SK-MEL-5 (cell line): ENCODE measurements around the gene SYNGR3. TPM values are rescaled to one million over a fixed set of nuclear protein-coding genes. Genes with fewer than 3 reads are reported as not detected.

Experiments used
- DNase-seq: peaks from one replicate; pipeline ENCODE4 v3.0.0-alpha.2; 2016; ENCODE audit warnings: low read depth, low spot score
- in situ Hi-C: cut with HindIII; loops from 2 replicates; pipeline ENCODE4 v1.10.0; 2016; ENCODE audit warnings: low sequenced_read_pairs, high pct_unique_total_duplicates, low pct_unique_long_range_greater_than_20kb
- total RNA-seq: library from RNA; depleted of rRNA; stranded (reverse); fragments of >200 nt; shearing (Covaris generic); gene quantifications from 2 replicates; pipeline ENCODE4 v1.2.3, GENCODE V29; 2014

Gene SYNGR3
- total RNA-seq, 1 experiment from 2014 or later: 0.37 TPM

DNA sequence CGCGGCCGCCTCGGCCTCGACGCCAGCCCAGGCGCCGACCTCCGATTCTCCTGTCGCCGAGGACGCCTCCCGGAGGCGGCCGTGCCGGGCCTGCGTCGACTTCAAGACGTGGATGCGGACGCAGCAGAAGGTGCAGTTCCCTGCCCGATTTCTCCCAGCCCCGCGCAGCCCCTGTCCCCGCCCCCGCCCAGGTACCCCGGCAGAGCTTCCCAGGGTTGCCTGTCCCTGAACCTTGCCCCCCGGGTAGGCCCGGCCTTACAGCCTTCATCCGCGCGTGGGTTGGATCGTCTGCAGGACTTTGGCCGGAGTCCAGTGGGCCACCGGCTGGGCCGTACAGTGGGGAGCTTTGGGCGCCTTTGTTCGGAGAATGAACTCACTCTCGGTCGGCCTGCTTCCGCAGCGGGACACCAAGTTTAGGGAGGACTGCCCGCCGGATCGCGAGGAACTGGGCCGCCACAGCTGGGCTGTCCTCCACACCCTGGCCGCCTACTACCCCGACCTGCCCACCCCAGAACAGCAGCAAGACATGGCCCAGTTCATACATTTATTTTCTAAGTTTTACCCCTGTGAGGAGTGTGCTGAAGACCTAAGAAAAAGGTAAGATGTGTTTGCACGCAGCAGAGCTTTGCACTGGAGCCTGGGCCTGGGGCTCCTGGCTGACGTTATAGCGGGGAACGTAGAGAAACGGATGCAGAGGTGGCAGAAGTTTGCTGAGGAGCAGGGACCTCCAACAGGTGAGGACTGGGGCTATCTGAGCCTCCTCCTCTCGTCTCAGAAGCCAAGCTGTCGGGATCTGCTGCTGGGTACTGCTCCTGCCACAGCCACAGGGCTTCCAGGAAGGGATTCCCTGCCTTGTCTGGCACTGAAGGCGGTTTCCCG is 5.2 kb upstream of the SYNGR3 start:
- no peak for DNase-seq

DNA sequence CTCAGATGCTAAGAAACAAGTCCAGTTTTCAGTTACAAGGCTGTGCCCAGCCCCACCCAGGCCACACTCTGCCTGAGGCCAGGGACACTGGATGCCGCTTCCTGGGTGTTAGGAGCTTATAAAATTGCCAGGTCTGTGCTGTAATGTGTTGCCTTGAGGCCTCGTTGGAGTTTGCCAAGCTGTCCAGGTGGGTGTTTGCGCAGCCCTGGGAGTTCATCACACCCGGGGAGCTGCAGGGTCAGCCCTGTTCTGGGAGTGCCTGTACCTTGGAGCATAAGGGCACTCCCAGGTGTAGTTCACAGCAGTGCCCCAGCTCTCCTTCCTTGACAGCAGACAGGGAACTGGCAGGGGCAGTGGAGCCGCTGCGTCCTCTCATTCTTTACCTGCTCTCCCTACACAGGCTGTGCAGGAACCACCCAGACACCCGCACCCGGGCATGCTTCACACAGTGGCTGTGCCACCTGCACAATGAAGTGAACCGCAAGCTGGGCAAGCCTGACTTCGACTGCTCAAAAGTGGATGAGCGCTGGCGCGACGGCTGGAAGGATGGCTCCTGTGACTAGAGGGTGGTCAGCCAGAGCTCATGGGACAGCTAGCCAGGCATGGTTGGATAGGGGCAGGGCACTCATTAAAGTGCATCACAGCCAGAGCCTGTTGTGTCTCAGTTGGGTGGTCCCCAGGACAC is 4.2 kb upstream of the SYNGR3 start:
- in situ Hi-C loops: no loop called here
- no peak for DNase-seq

More for the DNA sequence above, 5.2 kb upstream of the SYNGR3 start:
- in situ Hi-C loops: no loop called here

DNA sequence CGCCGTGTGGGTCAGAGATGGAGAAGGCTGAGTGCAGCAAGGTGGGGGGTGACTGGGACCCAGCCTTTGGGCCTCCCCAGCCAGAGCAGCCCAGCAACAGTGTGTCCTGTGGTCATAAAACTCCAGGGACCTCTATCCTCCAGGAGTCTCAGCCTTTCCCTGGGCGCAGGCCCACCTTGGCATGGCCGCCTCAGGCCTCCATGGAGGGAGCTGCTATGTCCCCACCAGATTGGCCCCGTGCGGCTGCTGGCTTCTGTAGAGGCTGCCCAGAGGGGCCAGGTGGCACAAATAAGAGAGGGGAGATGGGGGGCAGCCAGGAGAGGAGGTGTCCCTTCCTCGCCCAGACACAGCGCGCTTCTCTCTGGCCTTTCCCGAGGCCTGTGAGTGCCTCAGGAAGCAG is 2.6 kb upstream of the SYNGR3 start:
- DNase-seq: no peak
- in situ Hi-C loops: no loop called here

DNA sequence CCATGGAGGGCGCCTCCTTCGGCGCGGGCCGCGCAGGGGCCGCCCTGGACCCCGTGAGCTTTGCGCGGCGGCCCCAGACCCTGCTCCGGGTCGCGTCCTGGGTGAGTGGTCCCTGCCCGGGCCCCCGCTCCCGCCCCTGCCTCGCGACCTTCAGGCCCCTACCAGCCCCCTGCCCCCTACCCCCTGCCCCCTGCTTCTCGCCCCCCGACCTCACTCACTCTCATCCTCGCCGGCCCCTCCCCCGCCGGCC is 256 bp downstream of the SYNGR3 start:
- in situ Hi-C loops: no loop called here

DNA sequence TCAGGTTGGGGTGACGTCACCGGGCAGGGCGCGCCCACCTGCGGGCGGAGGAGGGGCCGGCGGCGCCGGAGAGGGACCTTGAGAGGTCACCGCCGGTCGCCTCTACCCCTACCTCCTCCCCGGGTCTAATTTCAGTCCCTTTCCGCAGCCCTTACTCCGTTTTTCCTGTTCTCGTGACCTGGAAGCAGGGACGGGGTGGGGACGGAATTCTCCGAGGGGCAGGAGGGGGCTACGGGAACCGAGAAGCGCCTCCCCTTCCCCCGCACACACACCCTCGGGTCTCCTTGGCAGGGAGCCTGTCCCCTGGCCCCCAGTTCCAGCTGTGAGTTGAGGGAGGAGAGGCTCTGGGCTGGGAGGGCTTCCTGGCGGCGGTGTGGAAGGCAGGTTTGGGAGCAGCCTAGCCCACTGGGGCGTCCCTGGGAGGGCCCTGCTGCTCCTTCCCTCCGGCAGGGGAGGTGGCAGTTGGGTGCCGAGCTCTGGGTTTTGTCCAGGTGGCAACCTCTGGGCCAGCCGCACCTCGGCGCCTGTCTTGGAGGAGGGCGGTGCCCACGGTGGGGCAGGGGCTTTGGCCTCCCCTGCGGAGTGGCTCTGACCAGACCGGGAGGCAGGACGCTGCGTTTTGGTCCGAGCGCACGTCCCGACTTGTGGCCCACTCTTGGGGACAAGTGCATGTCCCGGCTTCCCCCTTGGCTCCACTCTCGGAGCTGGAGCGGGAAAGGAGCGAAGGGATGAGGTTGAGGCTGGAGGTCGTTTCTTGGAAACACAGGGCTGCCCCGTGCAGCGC is 773 bp downstream of the SYNGR3 start:
- in situ Hi-C loops: no loop called here
- DNase-seq: no peak

More for the DNA sequence above, 256 bp downstream of the SYNGR3 start:
- no peak for DNase-seq

DNA sequence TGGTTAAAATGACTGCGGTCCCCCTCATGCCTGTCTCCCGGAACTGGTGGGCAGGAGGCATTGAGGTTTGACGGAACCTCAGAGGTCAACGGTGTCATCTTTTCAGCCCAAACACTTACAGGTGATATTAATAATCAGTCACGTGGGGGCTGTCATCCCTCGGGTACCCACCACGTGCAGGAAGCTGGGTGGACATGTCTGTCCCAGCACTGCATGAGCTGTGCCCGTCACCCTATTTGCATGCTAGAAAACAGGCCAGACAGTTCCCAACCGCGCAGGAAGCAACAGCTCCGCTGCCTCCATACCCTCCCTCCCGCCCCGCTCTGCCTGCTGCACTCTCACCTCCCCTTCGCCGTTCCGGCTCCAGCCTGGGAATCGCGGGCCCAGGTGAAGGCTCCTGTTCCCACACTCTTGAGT is 1.4 kb downstream of the SYNGR3 start:
- in situ Hi-C loops: no loop called here
- no peak for DNase-seq

DNA sequence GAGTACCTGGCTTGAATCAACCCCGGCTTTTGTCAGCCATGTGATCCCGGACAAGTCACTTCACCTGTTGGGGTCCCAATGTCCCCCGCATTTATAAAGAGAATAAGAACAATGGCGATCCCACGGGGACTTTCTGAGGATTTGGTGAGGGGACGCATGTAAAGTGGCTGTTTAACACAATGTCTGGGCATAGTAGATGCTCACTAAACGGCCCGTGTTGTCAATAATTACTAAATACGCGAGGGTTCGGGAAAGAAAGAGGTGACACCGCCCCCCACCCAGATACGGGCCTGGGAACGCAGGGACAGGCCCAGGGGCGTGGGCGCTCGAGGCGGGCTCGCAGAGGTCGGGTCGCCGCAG is 1.8 kb downstream of the SYNGR3 start:
- in situ Hi-C loops: no loop called here
- DNase-seq: no peak

DNA sequence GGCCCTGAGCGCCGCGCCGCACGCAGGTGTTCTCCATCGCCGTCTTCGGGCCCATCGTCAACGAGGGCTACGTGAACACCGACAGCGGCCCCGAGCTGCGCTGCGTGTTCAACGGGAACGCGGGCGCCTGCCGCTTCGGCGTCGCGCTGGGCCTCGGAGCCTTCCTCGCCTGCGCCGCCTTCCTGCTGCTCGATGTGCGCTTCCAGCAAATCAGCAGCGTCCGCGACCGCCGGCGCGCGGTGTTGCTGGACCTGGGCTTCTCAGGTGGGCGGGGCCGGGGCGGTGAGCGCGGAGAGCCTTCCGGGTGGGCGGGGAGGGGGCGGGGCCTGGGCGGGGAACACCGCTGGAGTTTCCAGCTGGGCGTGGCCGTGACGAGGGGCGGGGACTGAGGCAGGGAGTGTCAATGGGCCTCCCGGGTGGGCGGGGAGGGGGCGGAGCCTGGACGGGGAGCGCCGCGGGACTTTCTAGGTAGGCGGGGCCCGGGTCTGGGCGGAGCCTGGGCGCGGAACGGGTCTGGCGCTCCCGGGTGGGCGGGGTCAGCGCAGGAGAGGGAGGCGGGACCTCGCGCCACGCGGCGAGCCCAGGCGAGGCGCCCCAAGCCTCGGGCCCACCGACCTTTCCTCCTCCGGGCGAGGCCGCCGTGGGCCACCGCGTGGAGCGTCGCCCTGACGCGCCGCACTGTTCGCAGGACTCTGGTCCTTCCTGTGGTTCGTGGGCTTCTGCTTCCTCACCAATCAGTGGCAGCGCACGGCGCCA is 2.4 kb downstream of the SYNGR3 start:
- peak; percentile 73 for DNase-seq
- in situ Hi-C loops: no loop called here

DNA sequence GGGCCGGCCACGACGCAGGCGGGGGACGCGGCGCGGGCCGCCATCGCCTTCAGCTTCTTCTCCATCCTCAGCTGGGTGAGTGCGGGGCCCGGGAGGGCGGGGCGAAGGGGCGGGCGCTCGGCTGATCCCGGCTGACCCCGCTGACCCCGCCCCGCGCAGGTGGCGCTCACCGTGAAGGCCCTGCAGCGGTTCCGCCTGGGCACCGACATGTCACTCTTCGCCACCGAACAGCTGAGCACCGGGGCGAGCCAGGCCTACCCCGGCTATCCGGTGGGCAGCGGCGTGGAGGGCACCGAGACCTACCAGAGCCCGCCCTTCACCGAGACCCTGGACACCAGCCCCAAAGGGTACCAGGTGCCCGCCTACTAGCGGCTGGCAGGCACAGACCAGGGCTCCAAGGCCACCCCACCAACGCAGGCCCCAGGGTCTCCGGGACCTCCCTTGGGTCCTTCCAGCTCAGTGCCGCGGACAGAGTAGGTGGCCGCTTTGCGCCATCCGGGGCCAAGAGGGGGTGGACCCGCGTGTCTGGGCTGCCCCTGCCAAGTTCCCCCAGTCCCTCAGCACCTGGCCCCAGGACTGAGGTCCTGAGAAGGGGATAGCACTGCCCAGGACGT is 3.0 kb downstream of the SYNGR3 start:
- in situ Hi-C loops: no loop called here
- DNase-seq: no peak

DNA sequence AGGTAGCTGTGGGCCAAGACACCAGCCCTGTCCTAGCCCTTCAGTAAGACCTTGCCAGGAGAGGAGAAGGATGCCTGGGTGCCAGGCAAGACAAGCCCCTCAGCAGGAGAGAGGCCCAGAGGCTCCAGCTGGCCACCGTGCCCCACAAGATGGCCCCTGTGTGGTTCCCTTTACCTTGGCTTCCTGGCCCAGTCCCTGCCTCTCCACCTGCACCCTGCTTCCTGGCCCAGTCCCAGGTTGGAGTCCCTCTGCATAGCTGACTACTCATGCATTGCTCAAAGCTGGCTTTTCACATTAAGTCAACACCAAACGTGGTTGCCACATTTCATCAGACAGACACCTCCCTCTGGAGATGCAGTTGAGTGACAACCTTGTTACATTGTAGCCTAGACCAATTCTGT is 4.0 kb downstream of the SYNGR3 start:
- DNase-seq: no peak
- in situ Hi-C loops: no loop called here

DNA sequence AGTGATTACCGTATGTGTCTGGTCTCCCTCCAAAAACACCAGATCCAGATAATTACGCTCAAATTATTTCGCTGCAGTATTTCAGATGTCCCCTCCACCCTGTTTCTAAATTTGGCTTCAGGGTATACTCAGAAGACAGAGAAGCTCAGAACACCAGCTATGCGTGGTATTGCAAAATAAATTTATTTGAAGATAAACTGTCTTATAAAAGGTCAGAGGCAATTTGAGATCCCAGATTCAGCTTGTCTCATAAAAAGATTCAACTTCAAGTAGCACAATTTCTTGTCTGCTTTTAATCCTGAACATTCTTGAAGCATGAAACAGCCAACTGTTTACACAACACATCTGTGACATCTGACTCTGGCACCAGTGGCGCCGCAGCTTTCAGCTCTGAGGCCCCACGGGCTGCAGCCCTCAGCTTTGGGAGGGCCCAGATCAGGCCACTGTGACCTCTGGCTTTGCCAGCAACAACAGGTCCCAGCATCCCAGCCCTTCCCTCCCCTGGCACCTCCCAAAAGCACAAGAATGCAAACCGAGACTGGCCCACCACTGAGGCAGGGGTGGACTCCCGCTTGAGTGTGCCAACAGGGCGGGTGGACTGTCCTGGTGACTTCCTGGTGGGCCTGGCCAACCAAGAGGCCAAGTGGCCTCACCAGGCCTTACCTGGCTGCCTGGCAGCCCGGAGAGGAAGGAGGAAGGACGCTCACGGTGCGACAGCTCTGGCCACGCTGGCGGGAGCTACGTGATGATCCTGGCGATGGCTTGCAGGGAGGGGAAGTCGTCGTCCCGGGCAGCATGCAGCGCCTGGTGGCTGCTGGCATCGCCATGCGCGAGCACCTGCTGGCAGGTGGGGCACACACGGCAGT is 8.0 kb downstream of the SYNGR3 start:
- in situ Hi-C loops: no loop called here
- DNase-seq: no peak

DNA sequence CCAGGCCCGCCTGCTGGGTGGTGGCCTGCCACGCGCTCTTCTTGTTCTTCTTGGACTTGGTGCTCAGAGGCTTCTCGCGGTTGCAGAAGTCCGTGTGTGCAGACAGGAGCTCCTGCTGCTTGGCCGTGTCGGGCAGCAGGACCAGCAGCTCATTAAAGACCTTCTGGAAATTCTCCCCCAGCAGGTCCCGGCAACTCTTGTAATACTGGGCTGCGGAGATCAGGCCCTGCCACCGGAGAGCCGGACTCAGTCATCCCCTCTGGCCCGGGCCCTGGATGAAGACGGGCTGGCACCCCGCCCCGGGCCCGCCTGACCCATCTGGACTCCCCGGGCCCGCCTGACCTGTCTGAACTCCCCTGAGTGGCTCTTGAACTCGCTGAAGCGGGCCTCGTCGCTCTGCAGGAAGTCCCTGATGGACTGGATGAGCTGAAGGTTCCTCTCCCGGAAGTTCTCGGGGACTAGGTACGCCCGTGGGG is 8.6 kb downstream of the SYNGR3 start:
- DNase-seq: no peak
- in situ Hi-C loops: no loop called here

DNA sequence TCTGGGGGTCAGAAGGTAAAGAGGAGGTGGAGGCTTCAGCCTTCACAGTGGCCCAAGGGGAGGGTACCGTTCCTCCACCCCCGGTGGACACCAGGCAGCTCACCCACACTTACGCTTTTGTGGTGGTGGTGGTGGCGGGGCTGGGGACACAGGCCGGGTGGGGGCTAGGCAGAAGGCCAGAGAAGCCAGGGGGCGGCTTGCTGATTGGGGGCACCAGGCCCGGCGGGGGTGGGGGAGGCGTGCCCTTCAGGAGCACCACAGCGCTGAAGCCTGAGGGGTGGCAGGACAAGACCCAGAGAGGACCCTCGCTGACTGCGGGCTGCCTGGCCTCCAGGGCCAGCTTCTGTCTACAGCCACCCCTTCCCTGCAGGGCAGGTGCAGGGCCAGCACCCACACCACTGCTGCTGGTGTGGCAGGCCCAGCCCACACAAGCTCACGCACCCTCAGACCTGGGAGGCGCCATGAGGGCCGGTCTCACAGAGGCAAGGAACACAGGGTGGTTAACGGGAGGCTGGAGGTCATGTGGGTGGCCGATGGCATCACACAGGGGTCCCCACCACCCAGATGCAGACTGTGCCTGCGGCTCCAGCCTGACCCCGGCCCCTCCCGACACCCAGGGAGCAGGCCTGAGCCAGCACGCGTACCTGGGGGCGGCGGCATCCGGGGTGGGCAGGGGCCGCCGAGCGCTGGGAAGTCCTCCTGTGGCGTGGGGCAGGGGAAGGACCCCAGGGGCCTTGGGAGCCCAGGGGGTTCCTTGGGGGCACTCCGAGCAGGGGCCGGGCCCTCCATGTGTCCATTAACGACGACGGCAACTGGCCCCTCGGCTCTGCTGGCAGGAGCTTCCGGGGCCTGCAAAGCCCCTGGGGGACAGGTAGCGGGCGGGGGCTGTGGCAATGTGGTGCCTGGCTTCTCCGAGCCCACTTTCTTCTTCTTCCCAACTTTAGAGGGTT is 9.4 kb downstream of the SYNGR3 start:
- no peak for DNase-seq
- in situ Hi-C loops: no loop called here

DNA sequence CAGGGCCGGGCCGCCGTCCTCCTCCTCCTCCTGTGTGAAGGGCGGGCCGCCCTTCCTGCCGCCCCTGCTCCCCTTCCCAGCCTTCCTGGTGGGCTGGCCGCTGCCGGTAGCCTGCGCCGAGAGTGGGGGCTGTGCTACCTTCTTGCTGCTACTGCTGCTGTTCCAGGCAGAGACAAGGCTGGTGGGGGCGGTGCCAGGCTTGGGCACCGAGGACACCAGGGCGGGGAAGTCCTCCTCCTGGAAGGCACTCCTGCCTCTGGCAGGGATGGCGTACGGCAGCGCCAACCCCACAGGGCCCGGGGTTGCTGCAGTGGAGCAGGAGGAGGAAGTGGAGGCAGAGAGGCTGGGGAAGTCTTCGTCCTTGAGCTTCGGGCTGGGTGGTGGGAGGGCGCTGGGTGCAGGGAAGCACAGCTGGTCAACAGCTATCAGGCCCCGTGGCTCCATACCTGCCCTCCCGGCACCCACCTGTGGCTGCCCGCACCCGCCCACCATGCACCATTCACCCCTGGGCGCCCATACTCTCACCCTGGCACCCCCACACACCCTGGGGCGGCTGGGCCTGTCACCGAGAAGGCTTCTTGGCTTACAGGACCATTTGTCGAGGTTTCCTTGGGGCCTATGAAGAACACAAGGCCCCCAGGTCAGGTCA is 10.2 kb downstream of the SYNGR3 start:
- in situ Hi-C loops: no loop called here
- DNase-seq: no peak

DNA sequence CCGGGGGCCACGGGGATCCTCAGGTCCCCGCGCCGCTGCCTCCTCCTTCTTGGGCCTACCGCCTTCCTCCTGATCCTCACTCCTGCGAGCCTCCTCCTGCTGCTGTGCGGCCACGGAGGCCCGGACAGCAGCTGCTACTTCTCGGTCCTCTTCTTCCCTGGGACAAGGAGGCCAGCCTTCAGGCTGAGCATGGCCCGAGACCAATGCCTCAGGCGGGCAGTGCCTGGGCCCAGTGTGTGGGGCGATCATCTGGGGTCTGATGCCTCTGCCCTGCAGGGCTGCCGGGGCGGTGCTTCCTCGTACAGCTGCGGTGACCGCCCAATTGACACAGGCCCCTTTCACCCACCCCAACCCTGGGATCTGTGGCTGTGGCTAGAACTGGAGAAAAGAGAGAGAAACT is 11.3 kb downstream of the SYNGR3 start:
- in situ Hi-C loops: no loop called here
- no peak for DNase-seq
